HG02870 (cell line): ENCODE data around the gene MUC5B.

Experiments used
- ATAC-seq: cut with Tn5 transposase; IDR thresholded peaks from one replicate; pipeline ENCODE4 v1.9.1; 2021; ENCODE audit warnings: mild to moderate bottlenecking, moderate library complexity; ENCODE audit not compliant: unreplicated experiment

Gene MUC5B

GRCh38 chr11:1307998-1308742 lies 85.3 kb downstream of the MUC5B start:
- ATAC-seq, result no peak

- ATAC-seq, result peak; percentile 46
Observed at GRCh38 chr11:1308743-1309497, 86.1 kb downstream of the MUC5B start.

- peak; percentile 71 for ATAC-seq
Observed at GRCh38 chr11:1309498-1310317, 86.8 kb downstream of the MUC5B start, which contains the start of gene TOLLIP. Gene TOLLIP (minus strand): TSS chr11:1309632. CDS start chr11:1309498, 134 bp downstream.

GRCh38 chr11:1310318-1310687 lies 87.4 kb downstream of the MUC5B start:
- no peak for ATAC-seq

GRCh38 chr11:1310772-1311468 lies 88.1 kb downstream of the MUC5B start:
- ATAC-seq, result no peak
